Left kidney (tissue), 2 donors: ENCODE measurements around the gene PER2. TPM values are rescaled to one million over a fixed set of nuclear protein-coding genes. Genes with fewer than 3 reads are reported as not detected.

Source experiments
- DNase-seq: peaks from one replicate; pipeline ENCODE4 v3.0.0-alpha.2; 2013
- polyA plus RNA-seq: library from polyadenylated mRNA; unstranded; fragments of 120-200 nt; gene quantifications from one replicate; pipeline ENCODE4 v1.2.1, GENCODE V29; 2013; ENCODE audit not compliant: insufficient read length

PER2 gene
- polyA plus RNA-seq, 1 donor = 8.2 TPM

- no peak for DNase-seq
Observed at GRCh38 chr2:238230699-238231098, 57.7 kb downstream of the PER2 start.

- no peak for DNase-seq
Observed at GRCh38 chr2:238228700-238229099, 59.7 kb downstream of the PER2 start.

GRCh38 chr2:238227587-238228032, 60.8 kb downstream of the PER2 start:
- no peak for DNase-seq

GRCh38 chr2:238226698-238227586, 61.5 kb downstream of the PER2 start:
- DNase-seq = no peak

GRCh38 chr2:238225911-238226697, 62.3 kb downstream of the PER2 start:
- DNase-seq = no peak

- DNase-seq = no peak
Observed at GRCh38 chr2:238225121-238225520, 63.3 kb downstream of the PER2 start.

- no peak for DNase-seq
Observed at GRCh38 chr2:238224356-238225035, 63.9 kb downstream of the PER2 start.

- no peak for DNase-seq
Observed at GRCh38 chr2:238220892-238221521, 67.4 kb downstream of the PER2 start.

GRCh38 chr2:238220274-238220891, 68.0 kb downstream of the PER2 start:
- DNase-seq = no peak

GRCh38 chr2:238216651-238217184, 71.7 kb downstream of the PER2 start:
- DNase-seq = no peak

GRCh38 chr2:238207006-238207405, 81.4 kb downstream of the PER2 start:
- no peak for DNase-seq

- DNase-seq = no peak
Observed at GRCh38 chr2:238203973-238204683, 84.3 kb downstream of the PER2 start.

GRCh38 chr2:238203094-238203972, 85.1 kb downstream of the PER2 start, which contains the start of gene ILKAP:
ILKAP (minus strand) TSS chr2:238203695; CDS start chr2:238203553, 142 bp downstream.
- DNase-seq = peak; percentile 83

GRCh38 chr2:238202326-238203093, 85.9 kb downstream of the PER2 start:
- no peak for DNase-seq
